Measurements from ENCODE around the gene RRP12.
"Not testable (repeated sequence)": the region's sequence is repeated elsewhere in the genome, so short reads cannot be mapped to it uniquely, and the experiment has no call there.

The RRP12 gene

DNA sequence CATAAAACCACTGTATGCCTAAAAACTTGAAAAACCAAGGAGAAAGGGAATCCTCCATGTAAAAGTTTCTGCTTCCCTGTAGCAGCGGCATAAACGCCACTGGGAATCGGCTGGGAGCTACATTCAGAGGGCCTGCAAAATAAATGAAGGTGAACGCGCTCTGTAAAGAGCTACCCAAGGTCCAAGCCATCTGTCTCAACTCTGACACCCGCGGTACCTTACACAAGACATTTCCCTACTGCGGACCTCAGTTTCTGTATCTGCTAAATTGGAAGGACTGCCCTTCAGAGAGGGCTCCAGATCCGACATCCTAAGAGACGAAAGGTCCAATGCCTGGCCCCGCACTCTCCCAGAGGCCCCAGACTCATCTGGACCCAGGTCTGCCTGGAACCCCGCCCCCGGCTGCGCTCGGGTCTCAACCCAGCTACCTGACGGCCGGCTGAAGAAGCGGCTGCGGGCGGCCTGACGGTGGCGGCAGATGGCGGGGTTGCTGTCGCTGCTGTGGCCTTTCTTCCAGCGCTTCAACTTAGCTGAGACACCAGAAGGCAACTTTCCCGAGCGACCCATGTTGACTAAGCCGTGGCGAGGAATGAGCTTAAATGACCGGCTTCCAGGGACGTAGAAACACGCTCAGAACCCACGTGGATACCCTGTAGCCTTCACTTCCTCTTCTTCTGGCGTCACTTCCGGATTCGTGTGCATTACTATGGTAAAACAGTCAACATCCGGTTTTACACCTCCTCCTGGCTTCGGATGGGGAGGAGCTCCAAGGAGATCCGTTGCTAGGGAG lies at the start of gene RRP12:
Gene RRP12 (minus strand): TSS at position 676 of the 790 bp plus-strand sequence. CDS start 109 bp downstream, at position 567.
- peak; percentile 97 for FAIRE-seq

DNA sequence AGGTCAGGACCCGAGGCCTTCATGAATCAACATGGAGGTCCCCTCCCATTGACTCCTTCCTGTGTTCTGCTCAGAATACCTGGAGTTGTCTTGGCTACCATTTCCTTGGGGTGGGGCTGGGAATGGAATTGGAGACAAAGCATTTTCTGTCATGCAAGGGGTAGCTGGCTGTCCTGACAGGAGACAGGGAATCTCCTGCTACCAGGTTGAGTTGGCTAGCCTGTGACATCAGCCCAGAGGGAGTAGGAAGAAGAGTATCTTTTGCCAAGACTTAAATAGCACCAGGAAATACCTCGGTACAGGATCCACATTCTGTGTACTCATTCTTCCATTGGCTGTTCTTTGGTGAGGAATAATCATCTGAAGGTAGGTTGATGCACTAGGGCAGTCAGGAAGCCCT lies 49.7 kb upstream of the RRP12 start:
- no peak for FAIRE-seq

DNA sequence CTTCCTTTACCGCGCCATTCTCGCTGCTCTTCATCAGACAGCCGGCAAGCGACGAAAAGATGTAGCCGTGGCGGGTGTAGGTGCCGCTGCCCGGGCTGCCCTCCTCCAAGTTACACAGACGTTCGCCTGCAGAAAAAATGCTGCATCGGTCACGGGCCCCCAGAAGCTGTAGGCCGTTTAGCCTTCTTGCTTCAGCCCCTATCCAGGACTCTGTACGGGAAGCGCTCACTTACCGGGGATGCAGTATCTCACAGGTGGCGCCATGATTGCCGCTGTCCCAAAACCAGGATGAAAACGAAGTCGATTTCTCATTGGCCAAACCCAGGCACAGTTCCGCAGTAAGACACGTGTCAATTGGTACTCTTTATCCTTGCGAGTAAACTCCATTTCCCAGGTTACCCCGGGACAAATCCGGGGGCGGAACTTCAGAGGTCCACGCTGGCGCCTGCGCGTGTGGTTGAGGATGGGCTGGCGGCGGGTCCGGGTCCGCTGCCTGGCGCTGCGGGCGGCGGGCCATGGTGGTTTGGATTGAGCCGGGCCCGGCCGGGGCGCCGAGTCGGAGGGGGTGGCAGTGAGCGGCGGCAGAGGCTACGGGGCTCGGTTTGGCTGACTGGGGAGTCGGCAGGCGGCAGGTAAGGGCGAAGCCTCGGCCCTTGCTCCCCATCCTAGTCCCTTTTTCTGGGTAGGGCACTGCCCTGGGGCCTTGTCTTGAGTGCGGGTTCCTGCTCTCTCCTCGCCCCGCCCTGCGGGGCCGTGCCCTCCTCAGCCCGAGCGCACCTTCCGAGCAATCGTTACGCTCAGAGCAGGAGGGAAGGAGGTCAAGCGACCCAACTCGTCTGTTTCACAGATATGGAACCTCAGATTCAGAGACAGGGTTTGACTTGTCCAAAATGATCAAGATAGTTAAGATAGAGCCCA lies 44.8 kb upstream of the RRP12 start, which contains the start of the genes EXOSC1 and ZDHHC16:
Gene EXOSC1 (minus strand): TSS at position 285 of the 918 bp plus-strand sequence. CDS start 21 bp downstream, at position 264.
Gene ZDHHC16 (plus strand): TSS at position 454 of the 918 bp plus-strand sequence. CDS start 5,501 bp downstream, outside the sequence.
- peak; percentile 97 for FAIRE-seq

GRCh38 chr10:97445357-97445721 lies 44.2 kb upstream of the RRP12 start:
- no peak for FAIRE-seq

GRCh38 chr10:97444212-97444611 lies 43.1 kb upstream of the RRP12 start:
- no peak for FAIRE-seq

- FAIRE-seq, result no peak
Observed at GRCh38 chr10:97442277-97442676, 41.1 kb upstream of the RRP12 start.

DNA sequence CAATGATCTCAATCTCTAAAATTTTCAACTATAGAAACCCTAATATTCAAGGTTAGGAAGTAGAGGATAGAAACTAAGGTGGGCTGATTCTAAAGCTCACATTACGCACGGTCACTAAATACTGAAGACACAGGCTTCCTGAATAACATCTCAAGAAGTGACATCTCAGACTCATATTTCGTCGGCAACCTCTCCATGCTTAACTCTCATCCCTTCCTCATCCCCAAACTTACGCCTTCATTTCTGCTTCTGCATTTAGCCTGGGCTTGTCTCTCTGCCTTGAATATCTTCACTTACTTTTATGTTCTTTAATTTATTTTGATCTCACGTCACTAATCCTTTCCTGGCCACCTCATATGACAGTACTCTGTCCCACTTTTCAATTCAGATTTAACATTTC lies 34.1 kb upstream of the RRP12 start:
- no peak for FAIRE-seq

GRCh38 chr10:97434557-97434956 lies 33.4 kb upstream of the RRP12 start:
- FAIRE-seq, result no peak

GRCh38 chr10:97434055-97434454 lies 32.9 kb upstream of the RRP12 start:
- peak; percentile 44 for FAIRE-seq

DNA sequence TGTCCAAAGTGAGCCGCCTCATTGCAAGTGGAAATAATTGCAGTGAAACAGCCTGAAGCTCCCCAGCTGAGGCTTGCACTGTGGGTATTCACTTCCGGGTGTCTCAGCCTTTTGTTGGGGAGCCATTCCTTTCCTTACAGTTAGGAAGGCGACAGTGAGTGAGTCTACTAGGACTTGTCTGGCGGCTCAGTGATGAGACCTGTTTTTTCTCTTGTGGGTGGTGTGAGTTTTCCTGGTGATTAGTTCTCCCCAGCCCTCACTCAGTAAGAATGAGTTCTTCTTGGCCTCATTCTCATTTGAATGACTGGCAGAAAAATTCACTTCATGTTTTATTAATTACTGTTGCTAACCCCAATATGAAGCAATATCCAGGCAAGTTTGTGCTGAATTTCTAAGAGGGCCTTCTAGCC lies 27.4 kb upstream of the RRP12 start:
- no peak for FAIRE-seq

DNA sequence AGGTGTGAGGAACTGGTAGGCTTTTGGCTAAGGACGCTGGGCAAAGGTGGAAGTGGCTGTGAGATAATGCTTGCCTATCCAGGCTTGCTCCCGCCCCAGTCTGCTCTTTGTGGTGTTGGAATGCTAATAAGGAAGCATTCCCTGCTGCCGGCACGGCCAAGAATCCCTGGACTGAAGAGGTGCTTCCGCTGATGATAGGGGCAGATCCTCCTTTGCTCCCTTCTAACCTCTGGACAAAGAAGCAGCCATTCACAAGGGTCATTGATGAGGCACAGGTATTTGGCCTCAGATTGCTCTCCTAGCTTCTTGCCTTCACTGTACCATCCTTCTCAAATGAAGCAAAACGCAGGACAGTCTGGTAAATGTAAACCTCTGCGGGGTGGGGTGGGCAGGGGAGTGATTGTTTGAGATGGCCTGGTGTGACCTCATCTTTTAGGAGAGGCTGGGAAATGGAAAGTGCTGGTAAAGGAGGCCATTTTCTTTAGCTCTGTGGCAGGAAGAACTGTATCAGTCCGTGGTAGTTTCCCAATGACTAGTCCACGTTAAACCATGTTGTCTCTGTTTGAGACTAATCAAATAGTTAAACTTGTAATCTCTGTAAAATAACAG lies 26.5 kb upstream of the RRP12 start:
- no peak for FAIRE-seq

DNA sequence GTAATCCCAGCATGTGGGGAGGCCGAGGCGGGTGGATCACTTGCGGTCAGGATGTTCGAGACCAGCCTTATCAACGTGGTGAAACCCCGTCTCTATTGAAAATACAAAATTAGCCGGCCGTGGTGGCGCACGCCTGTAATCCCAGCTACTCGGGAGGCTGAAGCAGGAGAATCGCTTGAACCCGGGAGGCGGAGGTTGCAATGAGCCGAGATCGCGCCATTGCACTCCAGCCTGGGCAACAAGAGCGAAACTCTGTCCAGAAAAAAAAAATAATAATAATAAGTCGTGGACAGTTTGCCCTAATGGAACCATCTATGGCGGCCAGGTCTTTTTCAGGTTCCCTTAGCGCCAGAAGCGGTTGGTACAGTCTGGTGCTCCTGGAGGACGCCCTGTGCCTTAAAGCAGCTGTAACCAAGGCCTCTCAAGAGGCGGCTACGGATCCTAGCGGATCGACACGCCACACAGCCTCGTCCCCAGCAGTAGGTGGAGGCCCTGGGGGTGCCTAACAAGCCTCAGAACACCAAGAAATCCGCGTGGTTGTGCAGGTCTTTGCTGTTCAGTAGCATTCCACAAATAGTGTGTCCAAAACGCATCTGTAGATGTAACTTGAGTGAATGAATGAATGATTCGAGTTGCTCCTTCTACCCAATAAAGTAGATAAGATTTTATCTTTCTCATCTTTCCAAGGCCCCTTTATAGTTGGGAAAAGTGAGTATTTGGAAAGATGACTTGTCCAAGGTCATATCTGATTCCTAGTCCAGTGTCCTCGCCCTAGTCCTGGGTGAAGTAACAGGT lies 25.8 kb upstream of the RRP12 start:
- FAIRE-seq, result no peak

DNA sequence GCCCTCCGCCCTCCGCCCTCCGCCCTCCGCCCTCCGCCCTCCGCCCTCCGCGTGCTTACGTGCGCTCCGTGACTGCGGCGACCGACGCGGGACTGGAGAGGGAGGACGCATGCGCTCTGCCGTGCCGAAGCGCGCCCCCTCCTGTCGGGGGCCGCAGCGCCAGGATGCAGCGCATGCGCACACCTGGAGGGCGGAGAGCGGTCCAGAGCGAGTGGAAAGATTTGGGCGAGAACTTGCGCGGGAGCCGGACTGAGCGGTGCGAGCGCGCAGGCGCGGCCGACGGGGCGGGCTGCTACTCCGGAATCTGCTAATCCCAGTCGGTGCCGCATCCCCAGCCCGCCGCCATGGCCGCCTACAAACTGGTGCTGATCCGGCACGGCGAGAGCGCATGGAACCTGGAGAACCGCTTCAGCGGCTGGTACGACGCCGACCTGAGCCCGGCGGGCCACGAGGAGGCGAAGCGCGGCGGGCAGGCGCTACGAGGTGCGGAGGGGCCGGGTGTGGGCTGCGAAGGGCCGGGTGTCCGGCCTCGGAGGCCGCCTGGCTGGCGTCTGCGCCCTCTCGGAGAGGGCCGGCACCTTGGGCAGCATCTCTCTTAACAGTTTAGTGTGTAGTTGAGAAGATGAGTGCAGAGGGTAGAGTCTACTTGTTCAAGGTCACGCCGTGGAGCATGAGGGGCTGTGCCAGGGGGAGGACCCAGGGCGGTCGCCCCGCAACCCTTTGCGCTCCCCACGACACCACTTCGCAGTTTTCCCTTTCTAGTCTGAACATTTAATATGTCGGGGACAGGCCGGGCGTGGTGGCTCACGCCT lies 25.0 kb upstream of the RRP12 start, which contains the start of gene PGAM1:
Gene PGAM1 (plus strand): TSS at position 228 of the 812 bp plus-strand sequence. CDS start 117 bp downstream, at position 345.
- no peak for FAIRE-seq

- not testable (repeated sequence) for FAIRE-seq
Observed at GRCh38 chr10:97423757-97424098, 22.6 kb upstream of the RRP12 start.

GRCh38 chr10:97416565-97416964 lies 15.4 kb upstream of the RRP12 start:
- FAIRE-seq, result no peak

DNA sequence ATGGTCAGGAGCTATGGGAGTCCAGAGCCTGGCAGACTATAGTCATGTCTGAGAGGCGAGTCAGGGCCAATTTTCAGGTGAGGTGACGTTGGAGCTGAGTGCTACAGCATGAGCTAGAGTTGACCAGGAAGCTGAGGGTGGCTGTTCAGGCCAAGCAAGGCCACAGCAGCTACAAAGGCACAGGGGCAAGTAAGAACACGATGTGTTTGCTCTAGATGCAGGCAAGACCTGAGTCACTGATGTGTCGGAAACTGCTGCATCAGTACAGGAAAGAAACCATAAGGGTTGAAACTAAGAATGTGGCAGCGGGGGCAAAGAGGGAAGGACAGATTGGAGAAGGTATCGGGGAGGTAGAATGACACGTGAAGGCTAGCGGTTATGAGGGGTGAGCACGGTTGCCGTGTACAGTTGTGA lies 11.8 kb upstream of the RRP12 start:
- FAIRE-seq, result no peak

DNA sequence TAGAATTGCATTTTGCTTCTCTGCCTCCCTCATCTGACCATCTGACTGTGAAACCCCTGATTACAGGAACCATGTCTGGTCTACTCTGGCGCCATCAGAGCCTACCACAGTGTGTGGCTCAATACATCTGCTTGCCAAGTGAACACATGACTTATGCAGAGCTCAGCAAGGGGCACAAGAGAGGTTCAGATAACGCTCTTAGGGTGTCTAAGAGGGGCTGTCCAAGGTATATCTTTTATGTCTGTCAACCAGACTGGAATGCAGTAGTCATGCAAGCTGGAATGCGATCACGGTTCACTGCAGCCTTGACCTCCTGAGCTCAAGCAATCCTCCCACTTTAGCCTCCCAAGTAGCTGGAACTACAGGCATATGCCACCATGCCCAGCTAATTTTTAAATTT lies 10.3 kb upstream of the RRP12 start:
- no peak for FAIRE-seq

- no peak for FAIRE-seq
Observed at GRCh38 chr10:97408496-97408992, 7.4 kb upstream of the RRP12 start.

GRCh38 chr10:97407952-97408248 lies 6.8 kb upstream of the RRP12 start:
- FAIRE-seq, result no peak

- peak; percentile 81 for FAIRE-seq
Observed at GRCh38 chr10:97407211-97407951, 6.2 kb upstream of the RRP12 start.

- not testable (repeated sequence) for FAIRE-seq
Observed at GRCh38 chr10:97406483-97406882, 5.3 kb upstream of the RRP12 start.
